HepG2 (cell line): ENCODE data around the gene CACNA1G. TPM values are rescaled to one million over a fixed set of nuclear protein-coding genes. Genes with fewer than 3 reads are reported as not detected.

ENCODE experiments used
- AKAP8 ChIP-seq: sonication (generic); formaldehyde crosslinking; IDR thresholded peaks from 2 replicates; pipeline ENCODE4 v1.5.1; 2020; ENCODE audit warnings: mild to moderate bottlenecking, missing genetic modification reagents
- E2F5 ChIP-seq: sonication (generic); formaldehyde crosslinking; conservative IDR thresholded peaks from 2 replicates; pipeline ENCODE4 v1.4.0; 2020; ENCODE audit warnings: missing genetic modification reagents
- FOXK1 ChIP-seq: sonication (generic); formaldehyde crosslinking; IDR thresholded peaks from 2 replicates; pipeline ENCODE4 v1.4.0; 2020; ENCODE audit warnings: low read depth, missing genetic modification reagents, borderline replicate concordance
- FOXK2 ChIP-seq: fragments of 450-650 bp; IDR thresholded peaks from 2 replicates; pipeline ENCODE4 v1.6.1; 2016
- HMG20A ChIP-seq: IDR thresholded peaks from 2 replicates; pipeline ENCODE4 v1.6.1; 2016; ENCODE audit warnings: borderline replicate concordance
- IKZF4 ChIP-seq: sonication (generic); formaldehyde crosslinking; IDR thresholded peaks from 2 replicates; pipeline ENCODE4 v1.5.1; 2020; ENCODE audit warnings: borderline replicate concordance, mild to moderate bottlenecking, low read depth, missing genetic modification reagents; ENCODE audit errors: not compliant biosample characterization
- JUN ChIP-seq: sonication (generic); formaldehyde crosslinking; IDR thresholded peaks from 2 replicates; pipeline ENCODE4 v1.4.0; 2020; ENCODE audit warnings: mild to moderate bottlenecking, missing genetic modification reagents
- MTA1 ChIP-seq: sonication (generic); formaldehyde crosslinking; IDR thresholded peaks from 2 replicates; pipeline ENCODE4 v1.4.0; 2020; ENCODE audit warnings: missing genetic modification reagents, mild to moderate bottlenecking, borderline replicate concordance
- MZF1 ChIP-seq: sonication (generic); formaldehyde crosslinking; IDR thresholded peaks from 2 replicates; pipeline ENCODE4 v1.8.1; 2023; ENCODE audit warnings: mild to moderate bottlenecking, missing genetic modification reagents, borderline replicate concordance
- PAF1 ChIP-seq: IDR thresholded peaks from 2 replicates; pipeline ENCODE4 v1.6.1; 2016; ENCODE audit warnings: missing genetic modification reagents, missing compliant biosample characterization
- PHF21A ChIP-seq: sonication (generic); formaldehyde crosslinking; IDR thresholded peaks from 2 replicates; pipeline ENCODE4 v1.5.0; 2020; ENCODE audit warnings: mild to moderate bottlenecking, missing genetic modification reagents
- PRDM15 ChIP-seq: sonication (generic); formaldehyde crosslinking; IDR thresholded peaks from 2 replicates; pipeline ENCODE4 v1.4.0; 2020; ENCODE audit warnings: missing genetic modification reagents
- PRMT3 ChIP-seq: sonication (generic); formaldehyde crosslinking; IDR thresholded peaks from 2 replicates; pipeline ENCODE4 v1.8.1; 2022; ENCODE audit warnings: low read depth, mild to moderate bottlenecking, moderate library complexity, missing genetic modification reagents, borderline replicate concordance
- PTBP1 ChIP-seq: fragments of 200-400 bp; formaldehyde crosslinking; IDR thresholded peaks from 2 replicates; pipeline ENCODE4 v1.6.1; 2018; ENCODE audit warnings: low read length, low read depth; ENCODE audit not compliant: poor library complexity, severe bottlenecking
- SALL2 ChIP-seq: sonication (generic); formaldehyde crosslinking; IDR thresholded peaks from 2 replicates; pipeline ENCODE4 v1.8.1; 2023; ENCODE audit warnings: mild to moderate bottlenecking, missing genetic modification reagents, inconsistent platforms
- SMAD9 ChIP-seq: sonication (generic); formaldehyde crosslinking; IDR thresholded peaks from 2 replicates; pipeline ENCODE4 v1.5.1; 2020; ENCODE audit warnings: mild to moderate bottlenecking, missing genetic modification reagents
- SUZ12 ChIP-seq: fragments of 150-350 bp; IDR thresholded peaks from 2 replicates; pipeline ENCODE4 v1.6.1; 2014; ENCODE audit warnings: low read depth, low read length
- TBL1XR1 ChIP-seq: fragments of 150-350 bp; IDR thresholded peaks from 2 replicates; pipeline ENCODE4 v1.6.1; 2014; ENCODE audit warnings: borderline replicate concordance, low read length; ENCODE audit not compliant: partially characterized antibody
- TCF7 ChIP-seq: sonication (generic); IDR thresholded peaks from 2 replicates; pipeline ENCODE4 v1.6.1; 2016; ENCODE audit warnings: antibody characterized with exemption, low read depth
- XRCC5 ChIP-seq: fragments of 200-400 bp; formaldehyde crosslinking; optimal IDR thresholded peaks from 2 replicates; pipeline ENCODE3; 2017; ENCODE audit warnings: mild to moderate bottlenecking, low read length
- ZNF331 ChIP-seq: sonication (generic); formaldehyde crosslinking; IDR thresholded peaks from 2 replicates; pipeline ENCODE4 v1.4.0; 2020; ENCODE audit warnings: missing genetic modification reagents
- ZNF333 ChIP-seq: sonication (generic); formaldehyde crosslinking; IDR thresholded peaks from 2 replicates; pipeline ENCODE4 v1.4.0; 2020; ENCODE audit warnings: mild to moderate bottlenecking, missing genetic modification reagents, borderline replicate concordance
- ZNF441 ChIP-seq: sonication (generic); formaldehyde crosslinking; IDR thresholded peaks from 2 replicates; pipeline ENCODE4 v1.7.0; 2021; ENCODE audit warnings: missing genetic modification reagents, borderline replicate concordance
- ZNF460 ChIP-seq: sonication (generic); formaldehyde crosslinking; IDR thresholded peaks from 2 replicates; pipeline ENCODE4 v1.5.1; 2020; ENCODE audit warnings: missing genetic modification reagents, mild to moderate bottlenecking, borderline replicate concordance
- ZNF772 ChIP-seq: sonication (generic); formaldehyde crosslinking; IDR thresholded peaks from 2 replicates; pipeline ENCODE4 v1.5.0; 2020; ENCODE audit warnings: mild to moderate bottlenecking, missing genetic modification reagents
- polyA plus RNA-seq, 8 experiments: library from polyadenylated mRNA; depleted of rRNA in 3 of 8; stranded (reverse) in 7 of 8; unstranded in 1 of 8; fragments of >200 nt; fragmentation: Illumina TruSeq in 4 of 8; extraction: Trizol in 4 of 8; gene quantifications; 2 replicates each; pipeline versions ENCODE4 v1.2.1 to v1.2.3, GENCODE V29; 2011 to 2016; ENCODE audit warnings: low read depth in 4 of 8, missing spikeins in 1 of 8, mixed read lengths in 1 of 8; ENCODE audit not compliant: insufficient read depth in 1 of 8
- total RNA-seq, 5 experiments: library from RNA; depleted of rRNA; stranded (reverse); fragments of >200 nt; fragmentation: Illumina TruSeq; extraction: Trizol; gene quantifications; 2 replicates each; pipeline ENCODE4 v1.2.3, GENCODE V29; 2016; ENCODE audit warnings: low read depth in 1 of 5

Gene CACNA1G
- total and polyA plus RNA-seq, 2 of the 13 experiments (the other 11 are each of a cell fraction or from before 2014, with no cell fraction given) = 0.02 TPM; not detected in 1

DNA sequence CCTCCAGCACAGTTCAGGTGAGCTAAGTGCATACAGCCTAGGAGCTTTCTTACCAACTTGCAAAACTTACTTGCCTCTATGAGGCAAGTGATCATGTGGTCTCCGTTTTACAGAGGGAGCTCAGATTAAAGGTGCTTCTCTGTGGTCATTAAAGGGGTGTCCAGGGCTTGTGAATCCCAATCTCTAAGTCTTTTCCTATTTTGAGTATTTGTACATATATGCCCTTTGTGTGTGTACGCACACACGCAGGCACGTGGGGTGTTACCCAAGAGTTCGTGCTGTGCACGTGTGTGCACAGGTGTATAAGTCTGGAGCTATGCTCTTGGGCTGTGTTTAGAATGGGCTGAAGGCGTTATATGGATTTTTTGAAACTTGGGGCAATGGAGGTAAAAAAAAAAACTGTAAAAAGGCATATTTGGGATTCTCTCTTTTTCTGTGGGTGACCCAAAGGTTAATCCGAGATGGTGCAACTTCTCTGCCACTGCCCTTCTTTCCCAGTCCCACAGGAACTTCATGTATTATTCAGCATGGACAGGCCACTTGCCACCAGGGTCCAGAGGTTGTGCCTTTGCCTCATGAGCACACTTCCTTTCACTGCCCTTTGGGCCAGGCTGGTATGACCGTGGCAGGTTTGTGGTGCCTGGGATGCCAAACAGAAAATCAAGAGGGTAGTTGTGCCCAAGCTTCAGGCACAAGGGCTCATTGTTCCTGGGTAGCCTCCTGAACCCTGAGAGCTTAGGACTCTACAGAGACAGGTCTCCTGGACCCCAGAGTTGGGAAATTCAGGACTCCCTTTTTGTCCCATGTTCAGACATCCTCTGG, 75.7 kb downstream of the CACNA1G start (continued):
- no peak for TF ChIP-seq MZF1 (CRISPR knock-in tag)
- TF ChIP-seq ZNF772 (CRISPR knock-in tag) = peak; percentile 72
- TF ChIP-seq IKZF4 (CRISPR knock-in tag) = peak; percentile 34
- no peak for TF ChIP-seq SMAD9 (CRISPR knock-in tag)
- no peak for TF ChIP-seq PRMT3 (CRISPR knock-in tag)
- TF ChIP-seq TCF7 = no peak; the same call in 1 of the 2 replicates
- TF ChIP-seq AKAP8 (CRISPR knock-in tag) = no peak
- peak; percentile 15 for TF ChIP-seq XRCC5
- no peak for TF ChIP-seq SALL2
- TF ChIP-seq FOXK1 (CRISPR knock-in tag) = peak; percentile 54; the same call in 1 of the 2 replicates
- no peak for TF ChIP-seq JUN (CRISPR knock-in tag)
- peak; percentile 63 for TF ChIP-seq TBL1XR1
- no peak; the same call in 1 of the 2 replicates for TF ChIP-seq ZNF460 (CRISPR knock-in tag)
- TF ChIP-seq HMG20A (CRISPR knock-in tag) = peak; percentile 67; the same call in 1 of the 2 replicates
- TF ChIP-seq E2F5 (CRISPR knock-in tag) = no peak
- TF ChIP-seq SUZ12 = no peak
- 0 out of 2 replicates have a peak, but pooled peaks have one; percentile 29 for TF ChIP-seq ZNF331 (CRISPR knock-in tag)
- no peak for TF ChIP-seq PRDM15 (CRISPR knock-in tag)
- no peak for TF ChIP-seq ZNF333 (CRISPR knock-in tag)
- peak; percentile 72; the same call in 1 of the 2 replicates for TF ChIP-seq PHF21A (CRISPR knock-in tag)
- TF ChIP-seq FOXK2 = no peak
- no peak for TF ChIP-seq PTBP1
- TF ChIP-seq PAF1 = no peak
- no peak for TF ChIP-seq MTA1 (CRISPR knock-in tag)
- TF ChIP-seq ZNF441 (CRISPR knock-in tag) = no peak
